ENCODE results near the gene FAM240A. TPM values are rescaled to one million over a fixed set of nuclear protein-coding genes. Genes with fewer than 3 reads are reported as not detected.

The FAM240A gene
- total and polyA plus RNA-seq, 10 of the 15 experiments (the other 5 are each of a cell fraction or from before 2014, with no cell fraction given): not detected

GRCh38 chr3:46614431-46614830 lies 2.1 kb downstream of the FAM240A start:
- H3K27me3 ChIP-seq (replicated peaks in 1 of 2; ENCODE audit: control insufficient read depth in 2 of 2, insufficient read depth in 2 of 2, low read length in 1 of 2): peaks cover 5 to 7% of the 10 kb centered on the region in 2 experiments
- DNase-seq (ENCODE audit: low read depth, low spot score) (no peak), FAIRE-seq (peak; percentile 54), ATAC-seq (no peak)
- H3K79me2 ChIP-seq (ENCODE audit: control insufficient read depth, insufficient read depth, low read length): no peaks in the 10 kb centered on the region
- no TSS peak for BruUV-seq (replicated peaks)
- in situ Hi-C loops (cut with MboI) (no loop called here), intact Hi-C loops (cut with micrococcal nuclease; ENCODE audit: unreplicated experiment) (no loop called here)
- 9% methylated on average over 4 of the region's 4 CpGs for WGBS (ENCODE audit: insufficient coverage, insufficient replicate concordance, low lambda C conversion rate, missing lambda C conversion rate)
- no peak overlapping the region for H3K27ac ChIP-seq (ENCODE audit: control insufficient read depth, insufficient read depth)
- H2AFZ ChIP-seq (ENCODE audit: control insufficient read depth, low read depth, low read length): no peak overlapping the region
- SMC1A ChIA-PET (ENCODE audit: uncharacterized antibody, unreplicated experiment): interaction anchor here (0.5 kb wide), 1 partner anchor 30 kb away, joined by 3 read pairs; no protein-coding TSS in a partner anchor
- CTCF ChIA-PET: interaction anchor here (1.1 to 1.5 kb wide), 2 partner anchors 15 to 126 kb away, joined by 4 read pairs; no protein-coding TSS in a partner anchor
- RAD21 ChIA-PET (ENCODE audit: unreplicated experiment): interaction anchor here (1.1 kb wide), 1 partner anchor 15 kb away, joined by 4 read pairs; no protein-coding TSS in a partner anchor
- H3K9ac ChIP-seq (ENCODE audit: control insufficient read depth, insufficient read depth, low read length): no peak overlapping the region
- H3K4me1 ChIP-seq (ENCODE audit: control insufficient read depth, insufficient read depth, low read length): no peaks in the 10 kb centered on the region
- H3K4me3 ChIP-seq: no peak overlapping the region
- no peaks in the 10 kb centered on the region for H3K36me3 ChIP-seq (ENCODE audit: control insufficient read depth in 2 of 2, insufficient read depth in 2 of 2, low read length in 1 of 2)
- POLR2A ChIA-PET: no interaction called here
- no peak overlapping the region for H3K4me2 ChIP-seq (ENCODE audit: control insufficient read depth, insufficient read depth)
- H3K9me3 ChIP-seq (replicated peaks; ENCODE audit: control insufficient read depth, insufficient read depth, low read length): no peaks in the 10 kb centered on the region
- no peaks in the 10 kb centered on the region for H4K20me1 ChIP-seq (ENCODE audit: control insufficient read depth, insufficient read depth)
- TF ChIP-seq GATAD2B (conservative IDR thresholded peaks at IDR 0.05; ENCODE audit: low read depth) (no peak), MYB (IDR thresholded peaks at IDR 0.05; ENCODE audit: borderline replicate concordance, low read depth, low read length) (no peak), TARDBP (IDR thresholded peaks at IDR 0.05; ENCODE audit: borderline replicate concordance) (no peak), BHLHE40 (IDR thresholded peaks at IDR 0.05; ENCODE audit: borderline replicate concordance in 1 of 2, low read depth in 2 of 2, low read length in 1 of 2) (no peak), POU2F2 (IDR thresholded peaks at IDR 0.05; ENCODE audit: borderline replicate concordance, low read depth, low read length) (no peak), HDAC6 (IDR thresholded peaks at IDR 0.05; ENCODE audit: unreplicated experiment) (no peak), PAX8 (IDR thresholded peaks at IDR 0.05) (no peak), CREM (IDR thresholded peaks at IDR 0.05; ENCODE audit: low read depth) (no peak), SPI1 (IDR thresholded peaks at IDR 0.05; ENCODE audit: borderline replicate concordance, insufficient read depth, low read depth, low read length) (no peak)
- TF ChIP-seq, protein P1, sequence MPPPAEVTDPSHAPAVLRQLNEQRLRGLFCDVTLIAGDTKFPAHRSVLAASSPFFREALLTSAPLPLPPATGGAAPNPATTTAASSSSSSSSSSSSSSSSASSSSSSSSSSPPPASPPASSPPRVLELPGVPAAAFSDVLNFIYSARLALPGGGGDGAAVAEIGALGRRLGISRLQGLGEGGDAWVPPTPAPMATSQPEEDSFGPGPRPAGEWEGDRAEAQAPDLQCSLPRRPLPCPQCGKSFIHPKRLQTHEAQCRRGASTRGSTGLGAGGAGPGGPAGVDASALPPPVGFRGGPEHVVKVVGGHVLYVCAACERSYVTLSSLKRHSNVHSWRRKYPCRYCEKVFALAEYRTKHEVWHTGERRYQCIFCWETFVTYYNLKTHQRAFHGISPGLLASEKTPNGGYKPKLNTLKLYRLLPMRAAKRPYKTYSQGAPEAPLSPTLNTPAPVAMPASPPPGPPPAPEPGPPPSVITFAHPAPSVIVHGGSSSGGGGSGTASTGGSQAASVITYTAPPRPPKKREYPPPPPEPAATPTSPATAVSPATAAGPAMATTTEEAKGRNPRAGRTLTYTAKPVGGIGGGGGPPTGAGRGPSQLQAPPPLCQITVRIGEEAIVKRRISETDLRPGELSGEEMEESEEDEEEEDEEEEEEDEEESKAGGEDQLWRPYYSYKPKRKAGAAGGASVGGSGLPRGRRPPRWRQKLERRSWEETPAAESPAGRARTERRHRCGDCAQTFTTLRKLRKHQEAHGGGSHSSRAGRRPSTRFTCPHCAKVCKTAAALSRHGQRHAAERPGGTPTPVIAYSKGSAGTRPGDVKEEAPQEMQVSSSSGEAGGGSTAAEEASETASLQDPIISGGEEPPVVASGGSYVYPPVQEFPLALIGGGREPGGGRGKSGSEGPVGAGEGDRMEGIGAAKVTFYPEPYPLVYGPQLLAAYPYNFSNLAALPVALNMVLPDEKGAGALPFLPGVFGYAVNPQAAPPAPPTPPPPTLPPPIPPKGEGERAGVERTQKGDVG (CRISPR knock-in tag; IDR thresholded peaks at IDR 0.05): no peak
- TF ChIP-seq, protein P2, sequence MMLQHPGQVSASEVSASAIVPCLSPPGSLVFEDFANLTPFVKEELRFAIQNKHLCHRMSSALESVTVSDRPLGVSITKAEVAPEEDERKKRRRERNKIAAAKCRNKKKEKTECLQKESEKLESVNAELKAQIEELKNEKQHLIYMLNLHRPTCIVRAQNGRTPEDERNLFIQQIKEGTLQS (IDR thresholded peaks at IDR 0.05; ENCODE audit: borderline replicate concordance, extremely low read depth, low read depth, low read length): no peak
- TF ChIP-seq, protein P3, sequence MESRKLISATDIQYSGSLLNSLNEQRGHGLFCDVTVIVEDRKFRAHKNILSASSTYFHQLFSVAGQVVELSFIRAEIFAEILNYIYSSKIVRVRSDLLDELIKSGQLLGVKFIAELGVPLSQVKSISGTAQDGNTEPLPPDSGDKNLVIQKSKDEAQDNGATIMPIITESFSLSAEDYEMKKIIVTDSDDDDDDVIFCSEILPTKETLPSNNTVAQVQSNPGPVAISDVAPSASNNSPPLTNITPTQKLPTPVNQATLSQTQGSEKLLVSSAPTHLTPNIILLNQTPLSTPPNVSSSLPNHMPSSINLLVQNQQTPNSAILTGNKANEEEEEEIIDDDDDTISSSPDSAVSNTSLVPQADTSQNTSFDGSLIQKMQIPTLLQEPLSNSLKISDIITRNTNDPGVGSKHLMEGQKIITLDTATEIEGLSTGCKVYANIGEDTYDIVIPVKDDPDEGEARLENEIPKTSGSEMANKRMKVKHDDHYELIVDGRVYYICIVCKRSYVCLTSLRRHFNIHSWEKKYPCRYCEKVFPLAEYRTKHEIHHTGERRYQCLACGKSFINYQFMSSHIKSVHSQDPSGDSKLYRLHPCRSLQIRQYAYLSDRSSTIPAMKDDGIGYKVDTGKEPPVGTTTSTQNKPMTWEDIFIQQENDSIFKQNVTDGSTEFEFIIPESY (IDR thresholded peaks at IDR 0.05): no peak
- TF ChIP-seq, protein P4, sequence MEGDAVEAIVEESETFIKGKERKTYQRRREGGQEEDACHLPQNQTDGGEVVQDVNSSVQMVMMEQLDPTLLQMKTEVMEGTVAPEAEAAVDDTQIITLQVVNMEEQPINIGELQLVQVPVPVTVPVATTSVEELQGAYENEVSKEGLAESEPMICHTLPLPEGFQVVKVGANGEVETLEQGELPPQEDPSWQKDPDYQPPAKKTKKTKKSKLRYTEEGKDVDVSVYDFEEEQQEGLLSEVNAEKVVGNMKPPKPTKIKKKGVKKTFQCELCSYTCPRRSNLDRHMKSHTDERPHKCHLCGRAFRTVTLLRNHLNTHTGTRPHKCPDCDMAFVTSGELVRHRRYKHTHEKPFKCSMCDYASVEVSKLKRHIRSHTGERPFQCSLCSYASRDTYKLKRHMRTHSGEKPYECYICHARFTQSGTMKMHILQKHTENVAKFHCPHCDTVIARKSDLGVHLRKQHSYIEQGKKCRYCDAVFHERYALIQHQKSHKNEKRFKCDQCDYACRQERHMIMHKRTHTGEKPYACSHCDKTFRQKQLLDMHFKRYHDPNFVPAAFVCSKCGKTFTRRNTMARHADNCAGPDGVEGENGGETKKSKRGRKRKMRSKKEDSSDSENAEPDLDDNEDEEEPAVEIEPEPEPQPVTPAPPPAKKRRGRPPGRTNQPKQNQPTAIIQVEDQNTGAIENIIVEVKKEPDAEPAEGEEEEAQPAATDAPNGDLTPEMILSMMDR (IDR thresholded peaks at IDR 0.05 in 2 of 3, conservative IDR thresholded peaks at IDR 0.05 in 1 of 3; ENCODE audit: control insufficient read depth in 2 of 3, extremely low read depth in 1 of 3, insufficient read depth in 1 of 3, low read depth in 3 of 3, low read length in 3 of 3): no peak

All from GM12878 (cell line).